HepG2 (cell line): ENCODE results near the gene UNC5A. TPM values are rescaled to one million over a fixed set of nuclear protein-coding genes. Genes with fewer than 3 reads are reported as not detected.

Experiments
- CBX1 ChIP-seq: IDR thresholded peaks from one replicate; pipeline ENCODE4 v1.6.1; 2016; ENCODE audit warnings: antibody characterized with exemption, low read depth
- polyA plus RNA-seq, 8 experiments: library from polyadenylated mRNA; depleted of rRNA in 3 of 8; stranded (reverse) in 7 of 8; unstranded in 1 of 8; fragments of >200 nt; fragmentation: Illumina TruSeq in 4 of 8; extraction: Trizol in 4 of 8; gene quantifications; 2 replicates each; pipeline versions ENCODE4 v1.2.1 to v1.2.3, GENCODE V29; 2011 to 2016; ENCODE audit warnings: low read depth in 4 of 8, missing spikeins in 1 of 8, mixed read lengths in 1 of 8; ENCODE audit not compliant: insufficient read depth in 1 of 8
- total RNA-seq, 5 experiments: library from RNA; depleted of rRNA; stranded (reverse); fragments of >200 nt; fragmentation: Illumina TruSeq; extraction: Trizol; gene quantifications; 2 replicates each; pipeline ENCODE4 v1.2.3, GENCODE V29; 2016; ENCODE audit warnings: low read depth in 1 of 5
- TF ChIP-seq, protein P1 (sequence below): sonication (generic); formaldehyde crosslinking; IDR thresholded peaks from 2 replicates; pipeline ENCODE4 v1.9.0; 2021; ENCODE audit warnings: mild to moderate bottlenecking, missing genetic modification reagents
- TF ChIP-seq, protein P2 (sequence below): sonication (generic); formaldehyde crosslinking; conservative IDR thresholded peaks from 2 replicates; pipeline ENCODE4 v1.8.0; 2022; ENCODE audit warnings: low read depth, missing genetic modification reagents

UNC5A gene
- total and polyA plus RNA-seq, 2 of the 13 experiments (the other 11 are each of a cell fraction or from before 2014, with no cell fraction given): not detected

DNA sequence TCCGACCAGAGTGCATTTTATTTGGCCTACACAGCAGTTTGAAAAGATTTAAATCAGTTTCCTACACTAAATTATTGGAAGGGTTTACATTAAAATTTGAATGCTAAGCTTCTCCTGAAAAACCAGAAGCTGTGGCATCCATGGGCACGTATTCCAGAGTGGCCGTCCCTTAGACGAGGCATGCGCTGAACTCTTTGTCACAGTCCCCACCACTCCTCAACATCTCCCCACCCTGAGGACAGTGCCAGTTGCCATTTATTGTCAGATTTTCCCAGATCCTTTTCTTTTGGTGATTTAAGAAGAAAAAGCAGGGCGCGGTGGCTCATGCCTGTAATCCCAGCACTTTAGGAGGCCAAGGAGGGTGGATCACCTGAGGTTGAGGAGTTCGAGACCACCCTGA is 39.9 kb upstream of the UNC5A start (continued):
- TF ChIP-seq, protein P1, sequence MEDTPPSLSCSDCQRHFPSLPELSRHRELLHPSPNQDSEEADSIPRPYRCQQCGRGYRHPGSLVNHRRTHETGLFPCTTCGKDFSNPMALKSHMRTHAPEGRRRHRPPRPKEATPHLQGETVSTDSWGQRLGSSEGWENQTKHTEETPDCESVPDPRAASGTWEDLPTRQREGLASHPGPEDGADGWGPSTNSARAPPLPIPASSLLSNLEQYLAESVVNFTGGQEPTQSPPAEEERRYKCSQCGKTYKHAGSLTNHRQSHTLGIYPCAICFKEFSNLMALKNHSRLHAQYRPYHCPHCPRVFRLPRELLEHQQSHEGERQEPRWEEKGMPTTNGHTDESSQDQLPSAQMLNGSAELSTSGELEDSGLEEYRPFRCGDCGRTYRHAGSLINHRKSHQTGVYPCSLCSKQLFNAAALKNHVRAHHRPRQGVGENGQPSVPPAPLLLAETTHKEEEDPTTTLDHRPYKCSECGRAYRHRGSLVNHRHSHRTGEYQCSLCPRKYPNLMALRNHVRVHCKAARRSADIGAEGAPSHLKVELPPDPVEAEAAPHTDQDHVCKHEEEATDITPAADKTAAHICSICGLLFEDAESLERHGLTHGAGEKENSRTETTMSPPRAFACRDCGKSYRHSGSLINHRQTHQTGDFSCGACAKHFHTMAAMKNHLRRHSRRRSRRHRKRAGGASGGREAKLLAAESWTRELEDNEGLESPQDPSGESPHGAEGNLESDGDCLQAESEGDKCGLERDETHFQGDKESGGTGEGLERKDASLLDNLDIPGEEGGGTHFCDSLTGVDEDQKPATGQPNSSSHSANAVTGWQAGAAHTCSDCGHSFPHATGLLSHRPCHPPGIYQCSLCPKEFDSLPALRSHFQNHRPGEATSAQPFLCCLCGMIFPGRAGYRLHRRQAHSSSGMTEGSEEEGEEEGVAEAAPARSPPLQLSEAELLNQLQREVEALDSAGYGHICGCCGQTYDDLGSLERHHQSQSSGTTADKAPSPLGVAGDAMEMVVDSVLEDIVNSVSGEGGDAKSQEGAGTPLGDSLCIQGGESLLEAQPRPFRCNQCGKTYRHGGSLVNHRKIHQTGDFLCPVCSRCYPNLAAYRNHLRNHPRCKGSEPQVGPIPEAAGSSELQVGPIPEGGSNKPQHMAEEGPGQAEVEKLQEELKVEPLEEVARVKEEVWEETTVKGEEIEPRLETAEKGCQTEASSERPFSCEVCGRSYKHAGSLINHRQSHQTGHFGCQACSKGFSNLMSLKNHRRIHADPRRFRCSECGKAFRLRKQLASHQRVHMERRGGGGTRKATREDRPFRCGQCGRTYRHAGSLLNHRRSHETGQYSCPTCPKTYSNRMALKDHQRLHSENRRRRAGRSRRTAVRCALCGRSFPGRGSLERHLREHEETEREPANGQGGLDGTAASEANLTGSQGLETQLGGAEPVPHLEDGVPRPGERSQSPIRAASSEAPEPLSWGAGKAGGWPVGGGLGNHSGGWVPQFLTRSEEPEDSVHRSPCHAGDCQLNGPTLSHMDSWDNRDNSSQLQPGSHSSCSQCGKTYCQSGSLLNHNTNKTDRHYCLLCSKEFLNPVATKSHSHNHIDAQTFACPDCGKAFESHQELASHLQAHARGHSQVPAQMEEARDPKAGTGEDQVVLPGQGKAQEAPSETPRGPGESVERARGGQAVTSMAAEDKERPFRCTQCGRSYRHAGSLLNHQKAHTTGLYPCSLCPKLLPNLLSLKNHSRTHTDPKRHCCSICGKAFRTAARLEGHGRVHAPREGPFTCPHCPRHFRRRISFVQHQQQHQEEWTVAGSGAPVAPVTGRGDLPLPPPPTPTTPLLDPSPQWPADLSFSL (CRISPR knock-in tag): no peak
- TF ChIP-seq, protein P2, sequence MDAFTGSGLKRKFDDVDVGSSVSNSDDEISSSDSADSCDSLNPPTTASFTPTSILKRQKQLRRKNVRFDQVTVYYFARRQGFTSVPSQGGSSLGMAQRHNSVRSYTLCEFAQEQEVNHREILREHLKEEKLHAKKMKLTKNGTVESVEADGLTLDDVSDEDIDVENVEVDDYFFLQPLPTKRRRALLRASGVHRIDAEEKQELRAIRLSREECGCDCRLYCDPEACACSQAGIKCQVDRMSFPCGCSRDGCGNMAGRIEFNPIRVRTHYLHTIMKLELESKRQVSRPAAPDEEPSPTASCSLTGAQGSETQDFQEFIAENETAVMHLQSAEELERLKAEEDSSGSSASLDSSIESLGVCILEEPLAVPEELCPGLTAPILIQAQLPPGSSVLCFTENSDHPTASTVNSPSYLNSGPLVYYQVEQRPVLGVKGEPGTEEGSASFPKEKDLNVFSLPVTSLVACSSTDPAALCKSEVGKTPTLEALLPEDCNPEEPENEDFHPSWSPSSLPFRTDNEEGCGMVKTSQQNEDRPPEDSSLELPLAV (CRISPR knock-in tag): no peak
- TF ChIP-seq CBX1: no peak
